HepG2 (cell line): ENCODE data around the gene EFCAB3. TPM values are rescaled to one million over a fixed set of nuclear protein-coding genes. Genes with fewer than 3 reads are reported as not detected.

Experiments
- ATAC-seq: fragments of 200-7000 bp; cut with Tn5 transposase; 3 replicates; pipeline ENCODE4 v1.9.1; 2020; ENCODE audit warnings: mild to moderate bottlenecking, moderate library complexity
- BruUV-seq: library from RNA; stranded (reverse); fragments of 400-500 nt; replicated peaks from 2 replicates; lab custom pipeline; 2021; lab: Mats Ljungman, UMichigan
- CTCF ChIA-PET: fragments of 300-600 bp; formaldehyde crosslinking; extraction: SDS; loops from one replicate; lab custom pipeline; 2021; ENCODE audit warnings: low total read pairs, inconsistent platforms, low intra/inter-chr PET ratio; lab: Yijun Ruan, JAX
- POLR2A ChIA-PET: fragments of 350-600 bp; sonication (Branson Sonifier 250); formaldehyde crosslinking; loops from one replicate; lab custom pipeline; 2020; ENCODE audit warnings: antibody characterized with exemption, inconsistent platforms; lab: Yijun Ruan, JAX
- DNase-seq: peaks from one replicate; pipeline ENCODE4 v3.0.0-alpha.2; 2015; ENCODE audit warnings: low spot score
- FAIRE-seq: peaks from 3 replicates; lab custom pipeline; 2011; peaks lifted over from hg19 to GRCh38; lab: Jason Lieb, UNC
- H2AFZ ChIP-seq: one replicate; pipeline ENCODE4 v1.6.1; 2011; ENCODE audit warnings: low read length, inconsistent platforms
- H3K27ac ChIP-seq: fragments of 300-600 bp; 3 replicates; pipeline ENCODE4 v1.8.0; 2011; ENCODE audit warnings: mixed run types, mild to moderate bottlenecking, mixed read lengths, low read length, inconsistent platforms; ENCODE audit not compliant: insufficient read depth; ENCODE audit errors: extremely low read length
- H3K27me3 ChIP-seq, 2 experiments: fragments of 200-600 bp in 1 of 2; 2 replicates in 1 of 2; 3 replicates in 1 of 2; pipeline versions ENCODE4 v1.6.0 to v1.8.0; 2011; ENCODE audit warnings: low read length in 2 of 2, mild to moderate bottlenecking in 2 of 2, moderate library complexity in 2 of 2, inconsistent platforms in 1 of 2; ENCODE audit not compliant: insufficient read depth in 2 of 2, control insufficient read depth in 1 of 2
- H3K36me3 ChIP-seq, 2 experiments: fragments of 200-600 bp in 1 of 2; replicated peaks in 1 of 2; 2 replicates in 1 of 2; 3 replicates in 1 of 2; pipeline versions ENCODE4 v1.5.1 to v1.8.0; 2011; ENCODE audit warnings: low read length in 2 of 2, inconsistent platforms in 1 of 2; ENCODE audit not compliant: insufficient read depth in 2 of 2, control insufficient read depth in 1 of 2
- H3K4me1 ChIP-seq: 2 replicates; pipeline ENCODE4 v1.5.1; 2012; ENCODE audit warnings: low read length, inconsistent platforms; ENCODE audit not compliant: insufficient read depth
- H3K4me2 ChIP-seq: 2 replicates; pipeline ENCODE4 v1.6.0; 2011; ENCODE audit warnings: low read depth, low read length, inconsistent platforms
- H3K4me3 ChIP-seq, 3 experiments: fragments of 200-600 bp in 1 of 3; sonication (generic), shearing (Covaris generic) in 1 of 3; replicated peaks in 1 of 3; 2 replicates each; pipeline ENCODE4 v1.5.1; 2011 to 2016; ENCODE audit warnings: low read length in 3 of 3, inconsistent platforms in 2 of 3, low read depth in 2 of 3, mild to moderate bottlenecking in 2 of 3, control low read depth in 1 of 3, mixed read lengths in 1 of 3; ENCODE audit not compliant: insufficient read depth in 1 of 3
- H3K79me2 ChIP-seq: one replicate; pipeline ENCODE4 v1.6.1; 2011; ENCODE audit warnings: low read length, inconsistent platforms; ENCODE audit not compliant: insufficient read depth
- H3K9ac ChIP-seq: 2 replicates; pipeline ENCODE4 v1.6.0; 2011; ENCODE audit warnings: mild to moderate bottlenecking, low read depth, low read length, inconsistent platforms; ENCODE audit not compliant: insufficient read depth
- H3K9me3 ChIP-seq: 2 replicates; pipeline ENCODE4 v1.5.1; 2012; ENCODE audit warnings: mild to moderate bottlenecking, low read length
- H4K20me1 ChIP-seq: 2 replicates; pipeline ENCODE4 v1.6.0; 2011; ENCODE audit warnings: inconsistent platforms, mild to moderate bottlenecking, low read length, moderate library complexity; ENCODE audit not compliant: insufficient read depth
- CBX5 ChIP-seq: sonication (generic); formaldehyde crosslinking; IDR thresholded peaks from 2 replicates; pipeline ENCODE4 v1.4.0; 2020; ENCODE audit warnings: missing genetic modification reagents, borderline replicate concordance
- CSRNP2 ChIP-seq: sonication (generic); formaldehyde crosslinking; conservative IDR thresholded peaks from 2 replicates; pipeline ENCODE4 v1.8.0; 2022; ENCODE audit warnings: low read depth, missing genetic modification reagents
- DMAP1 ChIP-seq: IDR thresholded peaks from 2 replicates; pipeline ENCODE4 v1.6.1; 2016
- HES4 ChIP-seq: sonication (generic); formaldehyde crosslinking; IDR thresholded peaks from 2 replicates; pipeline ENCODE4 v1.9.0; 2021; ENCODE audit warnings: mild to moderate bottlenecking, missing genetic modification reagents, borderline replicate concordance
- KLF11 ChIP-seq: IDR thresholded peaks from 2 replicates; pipeline ENCODE4 v1.6.1; 2016; ENCODE audit warnings: missing compliant biosample characterization
- NFYC ChIP-seq: IDR thresholded peaks from 2 replicates; pipeline ENCODE4 v1.6.1; 2016; ENCODE audit warnings: missing genetic modification reagents, missing compliant biosample characterization
- PCBP1 ChIP-seq: fragments of 200-400 bp; formaldehyde crosslinking; IDR thresholded peaks from 2 replicates; pipeline ENCODE4 v1.6.1; 2017; ENCODE audit warnings: mild to moderate bottlenecking, low read depth, low read length, borderline replicate concordance
- ZIK1 ChIP-seq: sonication (generic); formaldehyde crosslinking; IDR thresholded peaks from 2 replicates; pipeline ENCODE4 v1.5.0; 2020; ENCODE audit warnings: mild to moderate bottlenecking, low read depth, missing genetic modification reagents, borderline replicate concordance
- ZNF414 ChIP-seq: sonication (generic); formaldehyde crosslinking; IDR thresholded peaks from 2 replicates; pipeline ENCODE4 v1.5.0; 2020; ENCODE audit warnings: missing genetic modification reagents
- ZSCAN20 ChIP-seq: sonication (generic); formaldehyde crosslinking; IDR thresholded peaks from 2 replicates; pipeline ENCODE4 v1.4.0; 2020; ENCODE audit warnings: missing genetic modification reagents, mild to moderate bottlenecking, borderline replicate concordance
- WGBS: methylation state at CpG from one replicate; pipeline ENCODE4 v1.1.6; 2017; ENCODE audit warnings: low lambda C conversion rate; 5-methylcytosine and 5-hydroxymethylcytosine counted together
- in situ Hi-C: cut with HindIII; loops from 2 replicates; pipeline ENCODE4 v1.10.0; 2017; ENCODE audit warnings: low pct_unique_long_range_greater_than_20kb; ENCODE audit not compliant: extremely low pct_ligation_motif_present
- intact Hi-C: fragments of 100-400 bp; cut with micrococcal nuclease; formaldehyde crosslinking; loops from one replicate; pipeline ENCODE4 v1.10.0; 2022; ENCODE audit not compliant: unreplicated experiment
- polyA plus RNA-seq, 8 experiments: library from polyadenylated mRNA; depleted of rRNA in 3 of 8; stranded (reverse) in 7 of 8; unstranded in 1 of 8; fragments of >200 nt; fragmentation: Illumina TruSeq in 4 of 8; extraction: Trizol in 4 of 8; gene quantifications; 2 replicates each; pipeline versions ENCODE4 v1.2.1 to v1.2.3, GENCODE V29; 2011 to 2016; ENCODE audit warnings: low read depth in 4 of 8, missing spikeins in 1 of 8, mixed read lengths in 1 of 8; ENCODE audit not compliant: insufficient read depth in 1 of 8
- total RNA-seq, 5 experiments: library from RNA; depleted of rRNA; stranded (reverse); fragments of >200 nt; fragmentation: Illumina TruSeq; extraction: Trizol; gene quantifications; 2 replicates each; pipeline ENCODE4 v1.2.3, GENCODE V29; 2016; ENCODE audit warnings: low read depth in 1 of 5

Gene EFCAB3
- total and polyA plus RNA-seq, 2 of the 13 experiments (the other 11 are each of a cell fraction or from before 2014, with no cell fraction given): not detected

- ATAC-seq: no peak
- intact Hi-C loops (no loop called here), in situ Hi-C loops (no loop called here)
- FAIRE-seq: no peak
- DNase-seq: no peak
- Histone ChIP-seq H3K27me3 (peaks cover 0 to 8% of the 10 kb centered on the region in 2 experiments; a peak in 1 of 5 replicates), H3K4me2 (no peak overlapping the region), H3K9me3 (no peaks in the 10 kb centered on the region), H2AFZ (no peak overlapping the region), H3K4me3 (no peak overlapping the region), H3K9ac (no peak overlapping the region), H3K79me2 (no peaks in the 10 kb centered on the region), H3K27ac (no peak overlapping the region), H3K36me3 (no peaks in the 10 kb centered on the region), H3K4me1 (peaks cover 5% of the 10 kb centered on the region), H4K20me1 (no peaks in the 10 kb centered on the region)
- TF ChIP-seq NFYC (CRISPR knock-in tag) (no peak), CSRNP2 (no peak), DMAP1 (CRISPR knock-in tag) (no peak), KLF11 (CRISPR knock-in tag) (no peak), ZSCAN20 (CRISPR knock-in tag) (no peak)
- BruUV-seq: no TSS peak
- POLR2A ChIA-PET: no interaction called here
- WGBS: 4% methylated on average over 1 of the region's 1 CpG
- CTCF ChIA-PET: no interaction called here
These were observed 8.5 kb downstream of the EFCAB3 start for GRCh38 chr17:62388856-62389255.

- no TSS peak for BruUV-seq
- no peak for DNase-seq
- H3K4me3 ChIP-seq: no peak overlapping the region
These were observed 12.6 kb downstream of the EFCAB3 start for GRCh38 chr17:62392908-62393307.

More at GRCh38 chr17:62392908-62393307, 12.6 kb downstream of the EFCAB3 start:
- Histone ChIP-seq H3K27ac (no peak overlapping the region), H3K9me3 (no peaks in the 10 kb centered on the region), H4K20me1 (no peaks in the 10 kb centered on the region), H3K4me2 (no peak overlapping the region), H3K4me1 (peaks cover 8% of the 10 kb centered on the region), H3K27me3 (peaks cover 0 to 3% of the 10 kb centered on the region in 2 experiments; a peak in 1 of 5 replicates), H3K79me2 (no peaks in the 10 kb centered on the region), H2AFZ (no peak overlapping the region), H3K36me3 (no peaks in the 10 kb centered on the region), H3K9ac (no peak overlapping the region)
- in situ Hi-C loops: no loop called here
- no peak for ATAC-seq
- FAIRE-seq: no peak
- CTCF ChIA-PET: no interaction called here
- intact Hi-C loops: no loop called here
- POLR2A ChIA-PET: no interaction called here
- 11% methylated on average over 1 of the region's 1 CpG for WGBS
- TF ChIP-seq HES4 (CRISPR knock-in tag) (no peak), ZIK1 (CRISPR knock-in tag) (no peak), CBX5 (no peak), PCBP1 (no peak), ZNF414 (CRISPR knock-in tag) (no peak)
